Liver (tissue), 3 donors: ENCODE measurements around the gene HNRNPL.

Experiments
- GABPA ChIP-seq, 2 donors: IDR thresholded peaks in 1 of 2; conservative IDR thresholded peaks in 1 of 2; 2 replicates each; pipeline ENCODE4 v1.6.1; 2016; ENCODE audit warnings: antibody characterized with exemption in 2 of 2, mild to moderate bottlenecking in 1 of 2, moderate library complexity in 1 of 2
- JUND ChIP-seq, 2 donors: IDR thresholded peaks; 2 replicates each; pipeline ENCODE4 v1.6.1; 2016; ENCODE audit warnings: antibody characterized with exemption in 2 of 2
- RAD21 ChIP-seq, 2 donors: IDR thresholded peaks; 2 replicates each; pipeline ENCODE4 v1.6.1; 2016; ENCODE audit warnings: antibody characterized with exemption in 2 of 2, mild to moderate bottlenecking in 2 of 2
- SP1 ChIP-seq: IDR thresholded peaks from 2 replicates; pipeline ENCODE4 v1.6.1; 2018; ENCODE audit warnings: antibody characterized with exemption, mild to moderate bottlenecking
- TF ChIP-seq, protein P1 (sequence below): fragments of 150-350 bp; IDR thresholded peaks from 2 replicates; pipeline ENCODE4 v1.5.1; 2017; ENCODE audit warnings: improper control_type of control experiment, low read depth, low read length; ENCODE audit not compliant: missing input control
- TF ChIP-seq, protein P2 (sequence below): IDR thresholded peaks from 2 replicates; pipeline ENCODE4 v1.6.1; 2016; ENCODE audit warnings: antibody characterized with exemption, mild to moderate bottlenecking
- TF ChIP-seq, protein P3 (sequence below): IDR thresholded peaks from 2 replicates; pipeline ENCODE4 v1.6.1; 2016; ENCODE audit warnings: antibody characterized with exemption
- TF ChIP-seq, protein P4 (sequence below): IDR thresholded peaks from 2 replicates; pipeline ENCODE4 v1.6.1; 2016; ENCODE audit warnings: antibody characterized with exemption
- TF ChIP-seq, protein P5 (sequence below): IDR thresholded peaks from 2 replicates; pipeline ENCODE4 v1.6.1; 2016; ENCODE audit warnings: antibody characterized with exemption
- donor health status: healthy.
- donor health status: healthy.

DNA sequence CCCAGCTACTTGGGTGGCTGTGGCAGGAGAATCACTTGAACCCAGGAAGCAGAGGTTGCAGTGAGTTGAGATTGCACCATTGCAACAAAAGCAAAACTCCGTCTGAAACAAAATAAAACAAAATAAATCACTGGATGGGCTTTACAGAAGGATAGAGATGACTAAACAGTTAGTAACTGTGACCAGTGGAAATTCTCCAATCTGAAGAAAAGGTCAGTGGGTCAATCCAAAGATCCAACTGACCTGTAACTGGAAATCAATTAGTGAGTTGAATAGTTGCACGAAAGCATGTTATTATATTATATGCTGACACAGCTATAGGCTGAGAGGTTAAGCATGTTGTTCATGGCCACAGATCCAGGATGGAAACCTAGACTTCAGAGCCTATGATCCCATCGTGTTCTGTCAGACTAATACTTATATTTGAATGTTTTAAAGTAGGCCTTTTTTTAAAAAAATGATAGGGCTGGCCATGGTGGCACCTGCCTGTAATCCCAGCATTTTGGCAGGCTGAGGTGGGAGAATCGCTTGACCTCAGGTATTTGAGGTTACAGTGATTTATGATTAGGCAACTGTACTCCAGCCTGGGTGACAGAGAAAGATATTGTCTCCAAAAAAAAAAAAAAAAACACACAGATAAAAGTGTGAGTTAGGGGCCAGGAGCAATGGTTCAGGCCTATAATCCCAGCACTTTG lies 19.6 kb downstream of the HNRNPL start:
- TF ChIP-seq, protein P1, sequence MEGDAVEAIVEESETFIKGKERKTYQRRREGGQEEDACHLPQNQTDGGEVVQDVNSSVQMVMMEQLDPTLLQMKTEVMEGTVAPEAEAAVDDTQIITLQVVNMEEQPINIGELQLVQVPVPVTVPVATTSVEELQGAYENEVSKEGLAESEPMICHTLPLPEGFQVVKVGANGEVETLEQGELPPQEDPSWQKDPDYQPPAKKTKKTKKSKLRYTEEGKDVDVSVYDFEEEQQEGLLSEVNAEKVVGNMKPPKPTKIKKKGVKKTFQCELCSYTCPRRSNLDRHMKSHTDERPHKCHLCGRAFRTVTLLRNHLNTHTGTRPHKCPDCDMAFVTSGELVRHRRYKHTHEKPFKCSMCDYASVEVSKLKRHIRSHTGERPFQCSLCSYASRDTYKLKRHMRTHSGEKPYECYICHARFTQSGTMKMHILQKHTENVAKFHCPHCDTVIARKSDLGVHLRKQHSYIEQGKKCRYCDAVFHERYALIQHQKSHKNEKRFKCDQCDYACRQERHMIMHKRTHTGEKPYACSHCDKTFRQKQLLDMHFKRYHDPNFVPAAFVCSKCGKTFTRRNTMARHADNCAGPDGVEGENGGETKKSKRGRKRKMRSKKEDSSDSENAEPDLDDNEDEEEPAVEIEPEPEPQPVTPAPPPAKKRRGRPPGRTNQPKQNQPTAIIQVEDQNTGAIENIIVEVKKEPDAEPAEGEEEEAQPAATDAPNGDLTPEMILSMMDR, result no peak
- TF ChIP-seq, protein P2, sequence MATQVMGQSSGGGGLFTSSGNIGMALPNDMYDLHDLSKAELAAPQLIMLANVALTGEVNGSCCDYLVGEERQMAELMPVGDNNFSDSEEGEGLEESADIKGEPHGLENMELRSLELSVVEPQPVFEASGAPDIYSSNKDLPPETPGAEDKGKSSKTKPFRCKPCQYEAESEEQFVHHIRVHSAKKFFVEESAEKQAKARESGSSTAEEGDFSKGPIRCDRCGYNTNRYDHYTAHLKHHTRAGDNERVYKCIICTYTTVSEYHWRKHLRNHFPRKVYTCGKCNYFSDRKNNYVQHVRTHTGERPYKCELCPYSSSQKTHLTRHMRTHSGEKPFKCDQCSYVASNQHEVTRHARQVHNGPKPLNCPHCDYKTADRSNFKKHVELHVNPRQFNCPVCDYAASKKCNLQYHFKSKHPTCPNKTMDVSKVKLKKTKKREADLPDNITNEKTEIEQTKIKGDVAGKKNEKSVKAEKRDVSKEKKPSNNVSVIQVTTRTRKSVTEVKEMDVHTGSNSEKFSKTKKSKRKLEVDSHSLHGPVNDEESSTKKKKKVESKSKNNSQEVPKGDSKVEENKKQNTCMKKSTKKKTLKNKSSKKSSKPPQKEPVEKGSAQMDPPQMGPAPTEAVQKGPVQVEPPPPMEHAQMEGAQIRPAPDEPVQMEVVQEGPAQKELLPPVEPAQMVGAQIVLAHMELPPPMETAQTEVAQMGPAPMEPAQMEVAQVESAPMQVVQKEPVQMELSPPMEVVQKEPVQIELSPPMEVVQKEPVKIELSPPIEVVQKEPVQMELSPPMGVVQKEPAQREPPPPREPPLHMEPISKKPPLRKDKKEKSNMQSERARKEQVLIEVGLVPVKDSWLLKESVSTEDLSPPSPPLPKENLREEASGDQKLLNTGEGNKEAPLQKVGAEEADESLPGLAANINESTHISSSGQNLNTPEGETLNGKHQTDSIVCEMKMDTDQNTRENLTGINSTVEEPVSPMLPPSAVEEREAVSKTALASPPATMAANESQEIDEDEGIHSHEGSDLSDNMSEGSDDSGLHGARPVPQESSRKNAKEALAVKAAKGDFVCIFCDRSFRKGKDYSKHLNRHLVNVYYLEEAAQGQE, result no peak
- TF ChIP-seq, protein P3, sequence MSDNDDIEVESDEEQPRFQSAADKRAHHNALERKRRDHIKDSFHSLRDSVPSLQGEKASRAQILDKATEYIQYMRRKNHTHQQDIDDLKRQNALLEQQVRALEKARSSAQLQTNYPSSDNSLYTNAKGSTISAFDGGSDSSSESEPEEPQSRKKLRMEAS, result no peak
- TF ChIP-seq, protein P4, sequence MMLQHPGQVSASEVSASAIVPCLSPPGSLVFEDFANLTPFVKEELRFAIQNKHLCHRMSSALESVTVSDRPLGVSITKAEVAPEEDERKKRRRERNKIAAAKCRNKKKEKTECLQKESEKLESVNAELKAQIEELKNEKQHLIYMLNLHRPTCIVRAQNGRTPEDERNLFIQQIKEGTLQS, result no peak
- TF ChIP-seq SP1, result no peak
- TF ChIP-seq RAD21 (IDR thresholded peaks at IDR 0.05), result no peak
- TF ChIP-seq GABPA (IDR thresholded peaks at IDR 0.05 in 1 of 2, conservative IDR thresholded peaks at IDR 0.05 in 1 of 2), result no peak
- no peak for TF ChIP-seq JUND (IDR thresholded peaks at IDR 0.05)
- TF ChIP-seq, protein P5, sequence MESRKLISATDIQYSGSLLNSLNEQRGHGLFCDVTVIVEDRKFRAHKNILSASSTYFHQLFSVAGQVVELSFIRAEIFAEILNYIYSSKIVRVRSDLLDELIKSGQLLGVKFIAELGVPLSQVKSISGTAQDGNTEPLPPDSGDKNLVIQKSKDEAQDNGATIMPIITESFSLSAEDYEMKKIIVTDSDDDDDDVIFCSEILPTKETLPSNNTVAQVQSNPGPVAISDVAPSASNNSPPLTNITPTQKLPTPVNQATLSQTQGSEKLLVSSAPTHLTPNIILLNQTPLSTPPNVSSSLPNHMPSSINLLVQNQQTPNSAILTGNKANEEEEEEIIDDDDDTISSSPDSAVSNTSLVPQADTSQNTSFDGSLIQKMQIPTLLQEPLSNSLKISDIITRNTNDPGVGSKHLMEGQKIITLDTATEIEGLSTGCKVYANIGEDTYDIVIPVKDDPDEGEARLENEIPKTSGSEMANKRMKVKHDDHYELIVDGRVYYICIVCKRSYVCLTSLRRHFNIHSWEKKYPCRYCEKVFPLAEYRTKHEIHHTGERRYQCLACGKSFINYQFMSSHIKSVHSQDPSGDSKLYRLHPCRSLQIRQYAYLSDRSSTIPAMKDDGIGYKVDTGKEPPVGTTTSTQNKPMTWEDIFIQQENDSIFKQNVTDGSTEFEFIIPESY, result no peak
